Endometrial microvascular endothelial cells (primary cell): ENCODE data around the gene ALG2. TPM values are rescaled to one million over a fixed set of nuclear protein-coding genes. Genes with fewer than 3 reads are reported as not detected.
"Not testable (repeated sequence)": the region's sequence is repeated elsewhere in the genome, so short reads cannot be mapped to it uniquely, and the experiment has no call there.

Experiments
- in situ Hi-C: cut with HindIII; loops from 2 replicates; pipeline ENCODE4 v1.10.0; 2017; ENCODE audit warnings: low sequenced_read_pairs, low pct_unique_long_range_greater_than_20kb; ENCODE audit errors: inconsistent ontology term
- total RNA-seq: library from RNA; depleted of rRNA; stranded (reverse); fragments of >200 nt; gene quantifications from one replicate; pipeline ENCODE4 v1.2.3, GENCODE V29; 2015; ENCODE audit errors: inconsistent ontology term

Gene ALG2
- total RNA-seq, 1 donor from 2014 or later: 50.9 TPM

- in situ Hi-C loops: no loop called here
Measured at GRCh38 chr9:99241106-99241505, 19.4 kb upstream of the ALG2 start.

GRCh38 chr9:99239341-99240060 is 17.8 kb upstream of the ALG2 start:
- in situ Hi-C loops: no loop called here

GRCh38 chr9:99238331-99238730 is 16.6 kb upstream of the ALG2 start:
- in situ Hi-C loops: no loop called here

GRCh38 chr9:99237849-99238248 is 16.1 kb upstream of the ALG2 start:
- in situ Hi-C loops: not testable (repeated sequence)

GRCh38 chr9:99237356-99237755 is 15.6 kb upstream of the ALG2 start:
- in situ Hi-C loops: no loop called here

- in situ Hi-C loops: no loop called here
Measured at GRCh38 chr9:99235926-99236634, 14.3 kb upstream of the ALG2 start.

- in situ Hi-C loops: no loop called here
Measured at GRCh38 chr9:99235069-99235468, 13.3 kb upstream of the ALG2 start.

- in situ Hi-C loops: no loop called here
Measured at GRCh38 chr9:99234618-99235017, 12.9 kb upstream of the ALG2 start.

- in situ Hi-C loops: no loop called here
Measured at GRCh38 chr9:99231711-99232110, 10.0 kb upstream of the ALG2 start.

- in situ Hi-C loops: no loop called here
Measured at GRCh38 chr9:99230206-99230605, 8.5 kb upstream of the ALG2 start.

GRCh38 chr9:99226054-99226453 is 4.3 kb upstream of the ALG2 start:
- in situ Hi-C loops: no loop called here

GRCh38 chr9:99224445-99224844 is 2.7 kb upstream of the ALG2 start:
- in situ Hi-C loops: no loop called here

GRCh38 chr9:99222416-99223270 is 901 bp upstream of the ALG2 start:
- in situ Hi-C loops: no loop called here

GRCh38 chr9:99221266-99221620 is 499 bp downstream of the ALG2 start:
- in situ Hi-C loops: no loop called here

- in situ Hi-C loops: no loop called here
Measured at GRCh38 chr9:99220011-99220410, 1.7 kb downstream of the ALG2 start.

GRCh38 chr9:99216073-99216472 is 5.7 kb downstream of the ALG2 start:
- in situ Hi-C loops: no loop called here

- in situ Hi-C loops: no loop called here
Measured at GRCh38 chr9:99213197-99213596, 8.5 kb downstream of the ALG2 start.

- in situ Hi-C loops: no loop called here
Measured at GRCh38 chr9:99211746-99212145, 10.0 kb downstream of the ALG2 start.

GRCh38 chr9:99210572-99210971 is 11.2 kb downstream of the ALG2 start:
- in situ Hi-C loops: no loop called here

GRCh38 chr9:99201603-99202002 is 20.1 kb downstream of the ALG2 start:
- in situ Hi-C loops: no loop called here
